GM19452 (cell line): ENCODE data around the gene SELENOP.
A peak's percentile ranks its signal among the peaks of the same experiment; 100 is the strongest.

ENCODE experiments used
- ATAC-seq: cut with Tn5 transposase; IDR thresholded peaks from one replicate; pipeline ENCODE4 v1.9.1; 2021; ENCODE audit not compliant: unreplicated experiment

The SELENOP gene

GRCh38 chr5:42799241-42799608 lies 12.5 kb downstream of the SELENOP start:
- ATAC-seq: no peak

- ATAC-seq: no peak
Observed at GRCh38 chr5:42798284-42799240, 13.1 kb downstream of the SELENOP start.

DNA sequence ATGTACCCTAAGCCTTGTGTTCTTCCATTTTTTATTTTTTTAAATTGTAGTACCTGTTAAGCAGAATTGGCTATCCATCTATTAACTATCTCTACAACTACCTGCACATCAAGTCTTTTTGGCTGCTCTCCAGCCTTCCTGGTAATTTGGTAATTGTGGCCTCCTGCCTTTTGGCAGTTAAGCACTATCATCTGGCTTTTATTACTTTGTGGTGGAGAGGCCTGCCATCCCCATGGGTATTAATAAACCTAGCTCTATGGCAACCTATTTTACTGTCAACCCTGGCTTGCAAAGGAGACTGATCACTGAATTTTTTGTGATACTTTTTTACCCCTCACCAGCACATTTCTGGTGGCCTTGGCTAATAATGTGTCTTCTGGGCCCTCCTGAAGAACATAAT lies 20.5 kb downstream of the SELENOP start:
- ATAC-seq: no peak

DNA sequence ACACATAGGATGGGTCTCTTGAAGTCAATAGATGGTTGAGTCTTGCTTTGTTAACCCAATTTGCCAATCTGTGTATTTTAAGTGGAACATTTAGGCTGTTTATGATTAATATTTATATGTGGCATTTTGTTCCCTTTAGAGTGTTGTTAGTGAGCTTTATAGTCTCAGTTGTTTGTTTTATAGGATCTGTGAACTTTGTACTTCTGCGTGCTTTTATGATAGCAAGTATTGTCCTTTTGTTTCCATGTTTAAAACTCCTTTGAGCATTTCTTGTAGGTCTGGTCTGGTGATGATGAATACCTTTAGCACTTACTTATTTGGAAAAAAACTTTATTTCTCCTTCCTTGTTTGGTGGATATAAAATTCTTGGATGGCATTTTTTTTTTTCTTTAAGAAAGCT lies 23.8 kb downstream of the SELENOP start:
- no peak for ATAC-seq

DNA sequence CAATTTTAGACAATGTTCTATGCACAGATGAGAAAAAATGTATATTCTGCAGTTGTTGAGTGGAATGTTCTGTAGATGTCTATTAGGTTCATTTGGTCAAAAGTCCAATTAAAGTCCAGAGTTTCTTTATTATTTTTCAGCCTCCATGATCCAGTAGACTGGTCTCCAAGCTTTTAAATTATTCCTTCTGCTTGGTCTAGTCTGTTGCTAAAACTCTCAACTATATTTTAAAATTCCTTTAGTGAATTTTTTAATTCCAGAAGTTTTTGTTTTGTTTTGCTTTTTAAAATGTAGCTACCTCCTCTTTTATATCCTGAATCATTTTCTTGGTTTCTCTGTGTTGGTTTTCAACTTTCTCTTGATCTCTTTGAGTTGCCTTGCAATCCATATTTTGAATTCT lies 24.6 kb downstream of the SELENOP start:
- ATAC-seq: no peak

GRCh38 chr5:42785756-42786155 lies 25.9 kb downstream of the SELENOP start:
- ATAC-seq: no peak

GRCh38 chr5:42784132-42784531 lies 27.6 kb downstream of the SELENOP start:
- no peak for ATAC-seq

DNA sequence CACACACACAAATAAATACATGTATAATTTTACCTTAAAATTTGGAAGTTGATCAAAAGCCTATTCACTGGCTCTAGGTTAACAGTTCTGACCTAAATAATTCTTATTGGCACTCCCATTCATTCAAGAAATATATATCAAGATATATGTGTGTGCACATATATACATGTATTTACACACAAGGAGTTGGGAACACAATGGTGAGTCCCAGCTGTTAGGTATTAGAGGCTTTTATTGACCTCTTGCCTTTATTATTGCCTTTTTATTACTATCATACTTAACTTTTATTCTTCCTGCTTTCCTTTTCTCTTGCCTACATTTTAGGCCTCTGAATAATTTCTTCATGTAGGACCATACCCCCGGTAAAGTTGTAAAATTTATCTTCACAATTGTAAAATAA lies 30.1 kb downstream of the SELENOP start:
- ATAC-seq: no peak

- ATAC-seq: no peak
Observed at GRCh38 chr5:42779083-42779482, 32.6 kb downstream of the SELENOP start.

DNA sequence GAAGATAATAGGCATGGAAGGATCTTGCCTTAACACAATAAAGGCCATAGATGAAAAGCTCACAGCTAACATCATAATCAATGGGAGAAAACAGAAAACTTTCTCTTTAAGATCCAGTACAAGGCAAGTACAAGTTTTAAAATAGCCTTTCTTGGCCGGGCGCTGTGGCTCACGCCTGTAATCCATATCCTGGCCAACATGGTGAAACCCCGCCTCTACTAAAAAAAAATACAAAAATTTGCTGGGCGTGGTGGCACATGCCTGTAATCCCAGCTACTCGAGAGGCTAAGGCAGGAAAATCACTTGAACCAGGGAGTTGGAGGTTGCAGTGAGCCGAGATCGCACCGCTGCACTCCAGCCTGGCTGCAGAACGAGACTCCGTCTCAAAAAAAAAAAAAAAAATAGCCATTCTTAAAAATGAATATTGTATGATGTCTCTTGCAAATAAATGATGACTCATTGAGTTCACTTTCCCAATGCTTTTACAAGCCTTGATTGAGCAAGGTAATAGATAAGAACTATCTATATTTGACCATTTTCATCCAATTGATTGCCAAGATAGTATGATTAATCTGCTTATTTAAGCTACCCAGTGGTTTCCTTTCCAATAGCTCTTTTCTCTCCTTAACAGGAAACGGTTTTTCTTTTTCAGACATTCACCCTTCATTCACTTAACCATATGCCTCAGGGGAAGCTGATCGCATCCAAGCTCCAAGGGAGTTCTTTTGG lies 39.3 kb downstream of the SELENOP start:
- no peak for ATAC-seq

DNA sequence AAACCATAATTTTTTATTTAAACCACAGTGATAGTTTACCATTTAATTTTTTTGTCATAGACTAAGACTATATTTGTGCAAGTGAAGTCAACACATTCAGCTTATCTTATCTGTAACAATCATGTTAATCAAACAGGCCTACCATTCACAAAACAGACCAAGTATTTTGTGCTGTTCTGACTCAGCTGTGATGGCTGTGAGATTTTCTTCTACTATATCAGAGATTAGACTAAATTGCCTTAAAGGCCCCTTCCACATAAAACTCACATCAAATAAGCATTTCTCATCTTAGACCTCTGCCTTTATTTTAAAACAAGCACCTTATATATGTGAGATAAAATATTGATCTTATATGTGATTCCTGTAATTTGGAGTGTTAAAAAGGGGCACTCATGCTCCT lies 41.7 kb downstream of the SELENOP start:
- ATAC-seq: no peak

- ATAC-seq: no peak
Observed at GRCh38 chr5:42768106-42768504, 43.6 kb downstream of the SELENOP start.

GRCh38 chr5:42767491-42768105 lies 44.1 kb downstream of the SELENOP start:
- ATAC-seq: no peak

GRCh38 chr5:42761791-42762190 lies 49.9 kb downstream of the SELENOP start:
- ATAC-seq: no peak

DNA sequence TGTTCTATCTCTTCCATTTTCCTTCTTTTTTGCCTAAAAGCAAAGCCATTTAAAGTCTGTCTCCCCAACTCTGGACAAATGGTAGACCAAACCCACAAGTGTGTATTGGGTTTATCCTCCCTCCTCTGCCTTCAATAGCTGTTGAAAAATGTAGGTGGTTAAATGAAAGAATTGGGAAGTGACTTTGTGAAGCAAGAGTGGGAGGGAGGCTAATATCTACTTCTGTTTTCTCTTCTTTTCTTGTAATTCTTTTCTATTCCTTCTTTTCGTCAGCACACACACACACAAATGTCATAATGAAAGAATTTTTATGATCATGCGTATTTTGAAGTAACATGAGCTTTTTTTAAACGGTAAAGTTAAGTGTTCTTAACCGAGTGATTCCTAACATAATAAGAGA lies 51.3 kb downstream of the SELENOP start:
- no peak for ATAC-seq

DNA sequence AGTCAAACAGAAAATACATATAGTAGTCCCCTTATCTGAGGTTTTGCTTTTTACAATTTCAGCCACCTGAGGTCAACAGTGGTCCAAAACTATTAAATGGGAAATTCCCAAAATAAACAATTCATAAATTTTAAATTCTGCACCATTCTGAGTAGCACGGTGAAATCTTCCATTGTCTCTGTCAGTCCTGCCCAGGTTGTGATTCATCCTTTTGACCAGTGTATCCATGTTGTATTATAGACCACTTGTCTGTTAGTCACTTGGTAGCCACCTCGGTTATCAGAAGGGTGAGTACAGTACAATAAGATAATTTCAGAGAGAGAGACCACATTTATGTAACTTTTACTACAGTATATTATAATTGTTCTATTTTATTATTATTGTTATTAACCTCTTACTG lies 52.2 kb downstream of the SELENOP start:
- no peak for ATAC-seq

GRCh38 chr5:42756606-42757601 lies 54.8 kb downstream of the SELENOP start, which contains the start of gene CCDC152:
Gene CCDC152 (plus strand): TSS chr5:42756818. CDS start chr5:42759122, 2,304 bp downstream.
- ATAC-seq: peak; percentile 91

DNA sequence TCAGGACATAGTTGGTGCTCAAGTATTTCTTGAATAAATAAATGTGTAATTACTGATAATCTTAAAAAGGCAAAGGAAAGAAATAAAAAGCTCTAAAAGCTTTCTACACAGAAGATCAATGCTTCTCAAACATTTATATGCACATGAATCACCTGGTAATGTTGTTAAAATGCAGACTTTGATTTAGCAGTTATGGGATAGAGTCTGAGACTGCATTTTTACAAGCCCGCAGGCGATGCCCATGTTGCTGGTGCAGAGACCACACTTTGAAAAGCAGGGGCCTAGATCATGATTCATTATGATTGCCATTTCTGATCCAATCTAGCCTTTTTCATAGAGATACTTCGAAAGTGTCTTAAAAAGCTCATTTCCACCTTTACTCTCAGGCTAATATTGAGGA lies 58.6 kb downstream of the SELENOP start:
- no peak for ATAC-seq

GRCh38 chr5:42751044-42751443 lies 60.6 kb downstream of the SELENOP start:
- no peak for ATAC-seq

DNA sequence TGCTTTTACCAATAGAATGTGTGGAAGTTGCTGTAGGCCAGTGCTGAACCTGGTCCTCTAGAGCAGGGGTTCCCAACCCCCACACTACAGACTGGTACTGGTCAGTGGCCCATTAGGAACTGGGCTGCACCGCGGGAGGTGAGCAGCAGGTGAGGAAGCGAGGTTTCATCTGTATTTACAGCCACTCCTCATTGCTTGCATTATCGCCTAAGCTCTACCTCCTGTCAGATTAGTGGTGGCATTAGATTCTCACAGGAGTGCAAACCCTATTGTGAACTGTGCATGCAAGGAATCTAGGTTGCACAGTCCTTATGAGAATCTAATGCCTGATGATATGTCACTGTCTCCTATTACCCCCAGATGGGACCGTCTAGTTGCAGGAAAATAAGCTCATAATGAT lies 61.2 kb downstream of the SELENOP start:
- ATAC-seq: no peak
